Colonic mucosa (tissue), 4 donors: ENCODE data around the gene DCHS1. TPM values are rescaled to one million over a fixed set of nuclear protein-coding genes. Genes with fewer than 3 reads are reported as not detected.

Source experiments
- DNase-seq: peaks from one replicate; pipeline ENCODE4 v3.0.0-alpha.2; 2020
- H3K27ac ChIP-seq: fragments of 200-600 bp; one replicate; pipeline ENCODE4 v1.8.0; 2021
- H3K27me3 ChIP-seq: fragments of 200-600 bp; one replicate; pipeline ENCODE4 v1.8.0; 2021
- H3K36me3 ChIP-seq: fragments of 200-600 bp; one replicate; pipeline ENCODE4 v1.8.0; 2021
- H3K4me1 ChIP-seq: fragments of 200-600 bp; one replicate; pipeline ENCODE4 v1.8.0; 2021; ENCODE audit warnings: mild to moderate bottlenecking
- H3K4me3 ChIP-seq: fragments of 200-600 bp; one replicate; pipeline ENCODE4 v1.8.0; 2021
- H3K9ac ChIP-seq, 2 donors: one replicate each; pipeline ENCODE4 v1.7.0; 2013; ENCODE audit warnings: control low read depth in 2 of 2, low read depth in 2 of 2, low read length in 2 of 2
- H3K9me3 ChIP-seq: fragments of 200-600 bp; one replicate; pipeline ENCODE4 v1.8.0; 2021
- CTCF ChIP-seq: fragments of 200-600 bp; IDR thresholded peaks from one replicate; pipeline ENCODE4 v1.8.0; 2022; ENCODE audit warnings: antibody characterized with exemption, mild to moderate bottlenecking
- intact Hi-C: fragments of 100-400 bp; cut with DNase I; formaldehyde crosslinking; loops from one replicate; pipeline ENCODE4 v1.14.1; 2022
- total RNA-seq, 2 donors: library from RNA; stranded (reverse); fragmentation: NEBNext Ultra II Directional in 1 of 2; extraction: Animal tissue kit (Norgen Biotek cat#: 25700) in 1 of 2; gene quantifications; one replicate each; pipeline ENCODE4 v1.2.1, GENCODE V29; 2021
- donor health status: healthy.
- donor health status: DM: no; HTN: no; CAD: no.
- donor health status: DM: no; HTN: no; CAD: no.

The DCHS1 gene
- total RNA-seq, 2 donors from 2014 or later = 4.7 to 8.3 TPM

DNA sequence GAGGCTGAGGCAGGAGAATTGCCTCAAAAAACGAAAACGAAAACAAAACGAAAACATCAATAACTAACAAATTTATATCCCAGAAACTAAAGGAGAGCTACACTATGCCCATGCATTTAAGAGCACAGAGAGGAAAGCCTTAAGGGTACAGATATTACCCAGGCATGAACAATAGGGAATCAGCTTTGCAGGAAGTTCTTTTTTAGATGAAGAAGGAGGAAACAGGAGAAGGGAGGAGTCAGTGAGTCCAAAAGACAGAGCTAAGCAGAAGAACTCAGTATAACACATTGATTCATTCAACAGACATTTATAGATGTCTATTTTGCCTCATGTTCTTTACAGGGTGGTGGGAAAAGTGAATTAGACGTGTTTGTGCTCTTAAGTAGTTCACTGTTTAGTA is 19.3 kb upstream of the DCHS1 start:
- Histone ChIP-seq H3K27ac (no peak overlapping the region), H3K27me3 (no peaks in the 10 kb centered on the region), H3K4me1 (no peaks in the 10 kb centered on the region), H3K9me3 (no peaks in the 10 kb centered on the region), H3K9ac (no peak overlapping the region), H3K4me3 (no peak overlapping the region), H3K36me3 (no peaks in the 10 kb centered on the region)
- no peak for TF ChIP-seq CTCF
- intact Hi-C loops = no loop called here
- DNase-seq = no peak

DNA sequence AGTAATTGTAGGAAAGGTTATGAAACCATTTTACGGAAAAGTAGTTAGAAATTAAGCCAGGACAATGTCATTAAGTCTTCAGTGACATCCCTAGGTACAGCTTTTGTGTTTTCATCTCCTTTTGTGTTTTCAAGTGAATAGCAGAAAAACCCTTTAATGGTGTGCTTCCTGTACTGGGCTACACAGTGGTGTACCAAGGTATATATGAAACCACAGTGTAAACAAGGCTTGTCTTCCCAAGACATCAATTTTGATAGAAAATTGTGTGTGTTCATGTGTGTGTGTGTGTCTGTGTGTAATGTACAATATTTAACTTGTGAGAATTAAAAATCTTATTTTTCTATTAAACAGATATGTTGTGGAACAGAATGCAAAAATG is 18.6 kb upstream of the DCHS1 start:
- no peak for TF ChIP-seq CTCF
- Histone ChIP-seq H3K36me3 (no peaks in the 10 kb centered on the region), H3K9me3 (no peaks in the 10 kb centered on the region), H3K4me3 (no peak overlapping the region), H3K27me3 (no peaks in the 10 kb centered on the region), H3K4me1 (no peaks in the 10 kb centered on the region), H3K9ac (no peak overlapping the region), H3K27ac (no peak overlapping the region)
- intact Hi-C loops = no loop called here
- no peak for DNase-seq

- Histone ChIP-seq H3K9me3 (no peaks in the 10 kb centered on the region), H3K4me1 (no peaks in the 10 kb centered on the region), H3K4me3 (no peak overlapping the region), H3K27ac (no peak overlapping the region), H3K36me3 (no peaks in the 10 kb centered on the region), H3K27me3 (no peaks in the 10 kb centered on the region), H3K9ac (no peak overlapping the region)
- no peak for DNase-seq
- no peak for TF ChIP-seq CTCF
- intact Hi-C loops = no loop called here
Observed at GRCh38 chr11:6673523-6674218, 18.1 kb upstream of the DCHS1 start.

DNA sequence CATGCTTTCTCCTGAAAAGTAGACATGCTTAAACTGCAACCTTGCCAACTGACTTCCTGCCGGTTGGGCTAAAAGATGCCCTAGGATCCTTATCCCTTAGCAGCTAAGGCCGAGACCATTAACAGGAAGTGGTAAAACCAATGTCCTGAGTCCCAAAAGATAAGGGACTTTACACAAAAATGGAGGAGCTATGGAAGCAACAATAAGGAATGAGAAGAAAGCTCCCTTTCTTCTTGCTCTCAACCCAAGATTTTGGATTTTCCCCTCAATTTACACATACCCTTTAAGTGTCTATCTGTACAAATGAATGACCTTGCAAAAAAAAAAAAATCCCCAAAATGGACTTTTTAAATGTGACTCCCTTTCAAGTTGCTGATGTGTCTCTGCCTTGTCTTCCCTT is 16.4 kb upstream of the DCHS1 start:
- no peak overlapping the region for H3K9ac ChIP-seq
- no peaks in the 10 kb centered on the region for H3K4me1 ChIP-seq
- H3K27me3 ChIP-seq = no peaks in the 10 kb centered on the region
- H3K27ac ChIP-seq = no peak overlapping the region
- H3K36me3 ChIP-seq = no peaks in the 10 kb centered on the region
- no peak overlapping the region for H3K4me3 ChIP-seq
- no peak for DNase-seq
- intact Hi-C loops = no loop called here
- no peak for TF ChIP-seq CTCF
- H3K9me3 ChIP-seq = no peaks in the 10 kb centered on the region

GRCh38 chr11:6670202-6670830 is 14.7 kb upstream of the DCHS1 start:
- no peak overlapping the region for H3K27ac ChIP-seq
- no peaks in the 10 kb centered on the region for H3K36me3 ChIP-seq
- H3K27me3 ChIP-seq = no peaks in the 10 kb centered on the region
- TF ChIP-seq CTCF = no peak
- H3K4me1 ChIP-seq = no peaks in the 10 kb centered on the region
- no peak overlapping the region for H3K9ac ChIP-seq
- H3K9me3 ChIP-seq = no peaks in the 10 kb centered on the region
- H3K4me3 ChIP-seq = no peak overlapping the region
- intact Hi-C loops = no loop called here
- DNase-seq = no peak
